22Rv1 (cell line): ENCODE data around the gene TMIGD1.

Experiments used
- H3K27ac ChIP-seq: fragments of 450-650 bp; 2 replicates; pipeline ENCODE4 v1.5.1; 2017
- CTCF ChIP-seq: fragments of 450-650 bp; IDR thresholded peaks from 2 replicates; pipeline ENCODE4 v1.5.1; 2017; ENCODE audit warnings: mild to moderate bottlenecking
- ZFX ChIP-seq: fragments of 450-650 bp; IDR thresholded peaks from 2 replicates; pipeline ENCODE4 v1.6.1; 2017; ENCODE audit warnings: antibody characterized with exemption, borderline replicate concordance

Gene TMIGD1

GRCh38 chr17:30299000-30299399 lies 34.9 kb downstream of the TMIGD1 start:
- no peak for TF ChIP-seq CTCF
- TF ChIP-seq ZFX: no peak
- H3K27ac ChIP-seq: no peak overlapping the region

DNA sequence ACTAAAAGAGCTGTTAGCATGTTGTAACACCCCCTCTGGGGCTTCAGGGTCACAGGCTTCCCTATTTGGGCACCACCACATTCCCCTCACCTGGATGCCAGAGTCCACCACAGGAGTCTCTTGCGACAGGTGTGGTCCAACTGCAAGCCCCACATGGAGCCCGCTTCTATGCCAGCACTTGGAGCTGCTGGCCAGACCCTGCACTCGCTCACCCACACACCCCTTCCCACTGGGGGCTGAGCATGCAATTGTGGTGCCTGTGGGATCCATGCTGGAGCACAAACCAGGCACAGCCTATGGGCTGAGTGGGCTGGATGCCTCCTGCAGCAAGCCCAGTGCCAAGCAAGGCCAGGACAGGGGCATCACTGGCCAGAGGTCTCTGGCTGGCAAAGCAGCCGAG lies 36.1 kb downstream of the TMIGD1 start:
- no peak overlapping the region for H3K27ac ChIP-seq
- TF ChIP-seq ZFX: no peak
- TF ChIP-seq CTCF: no peak

DNA sequence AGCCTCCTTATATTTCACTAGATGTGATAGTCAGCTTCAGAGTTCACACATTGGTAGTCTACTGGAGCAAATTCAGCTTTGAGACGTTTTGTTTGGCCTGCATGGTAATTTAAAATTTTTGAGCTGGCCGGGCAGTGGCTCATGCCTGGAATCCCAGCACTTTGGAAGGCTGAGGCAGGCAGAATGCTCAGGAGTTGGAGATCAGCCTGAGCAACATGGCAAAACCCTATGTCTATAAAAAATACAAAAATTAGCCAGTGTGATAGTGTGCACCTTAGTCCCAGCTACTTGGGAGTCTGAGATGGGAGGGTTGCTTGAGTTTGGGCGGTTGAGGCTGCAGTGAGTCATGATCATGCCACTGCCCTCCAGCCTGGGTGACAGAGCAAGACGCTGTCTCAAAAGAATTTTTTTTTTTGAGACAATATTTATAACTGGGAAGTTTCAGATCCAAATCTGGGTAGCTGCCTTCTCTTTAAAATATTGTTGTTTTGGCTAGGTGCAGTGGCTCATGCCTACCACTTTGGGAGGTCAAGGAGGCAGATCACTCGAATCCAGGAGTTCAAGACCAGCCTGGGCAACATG lies 37.3 kb downstream of the TMIGD1 start:
- H3K27ac ChIP-seq: no peak overlapping the region
- TF ChIP-seq ZFX (no peak), CTCF (no peak)

GRCh38 chr17:30292286-30292858 lies 41.5 kb downstream of the TMIGD1 start:
- TF ChIP-seq CTCF: no peak
- H3K27ac ChIP-seq: peak overlapping the region; percentile 57

- peak within 1 kb of the TSS; percentile 57 for H3K27ac ChIP-seq
These were observed 42.1 kb downstream of the TMIGD1 start, which contains the start of gene BLMH for GRCh38 chr17:30291543-30292285. TSS of gene BLMH (minus strand) at chr17:30291944. CDS start at chr17:30291819, 125 bp downstream.

DNA sequence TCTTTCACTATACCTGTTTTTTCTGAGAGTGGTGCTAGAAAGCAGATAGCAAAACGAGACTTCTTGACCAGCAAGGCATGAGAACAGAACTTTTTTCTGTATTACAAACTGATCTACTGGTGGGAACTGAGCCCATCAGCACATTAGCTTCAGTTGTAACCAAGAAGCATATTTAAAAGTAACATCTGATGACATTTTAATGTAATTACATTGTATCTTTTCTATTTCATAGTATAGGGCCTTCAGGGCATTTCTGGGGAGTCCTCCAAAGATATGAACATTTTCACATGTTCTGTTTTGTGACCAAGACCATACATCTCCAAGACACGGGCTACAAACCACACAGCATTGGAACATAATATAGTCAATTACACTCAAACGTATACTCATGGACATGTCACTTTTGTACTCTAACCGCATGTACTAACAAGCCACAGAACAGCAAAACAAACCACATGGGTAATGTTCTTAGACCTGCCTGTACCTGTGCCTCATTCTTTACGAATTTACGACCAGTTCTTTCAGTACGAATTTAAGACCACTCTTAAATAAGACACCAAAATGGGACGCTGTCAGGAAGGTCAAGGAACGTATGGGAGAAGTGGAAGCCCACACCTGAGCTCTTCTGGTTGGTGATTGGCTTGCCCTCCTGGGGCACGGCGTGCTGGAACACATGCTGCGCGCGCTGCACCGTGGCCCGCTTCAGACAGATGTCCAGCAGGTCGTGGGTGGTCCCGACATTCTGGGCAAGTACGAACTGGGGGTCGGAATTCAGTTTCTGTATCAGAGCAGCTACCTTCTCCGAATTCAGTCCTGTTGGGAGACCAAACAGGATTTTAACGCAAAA lies 42.9 kb downstream of the TMIGD1 start:
- H3K27ac ChIP-seq: peak overlapping the region; percentile 57
- TF ChIP-seq ZFX: no peak
- TF ChIP-seq CTCF: no peak

More at GRCh38 chr17:30291543-30292285, 42.1 kb downstream of the TMIGD1 start, which contains the start of gene BLMH:
- TF ChIP-seq CTCF (no peak), ZFX (no peak)
